NK-92 treated with Interleukin-12 subunit alpha and Interleukin-12 subunit beta, amount 100 ng/mL, for 24 hours (cell line): ENCODE data around the gene GOLT1B.

Experiments
- DNase-seq: peaks from one replicate; lab custom pipeline; 2025; lab: John Stamatoyannopoulos, UW

Gene GOLT1B

GRCh38 chr12:21566223-21566906, 64.8 kb downstream of the GOLT1B start:
- DNase-seq: no peak

GRCh38 chr12:21566907-21567394, 65.4 kb downstream of the GOLT1B start:
- no peak for DNase-seq
